PFSK-1 (cell line): ENCODE data around the gene CSNK1G3.

ENCODE experiments used
- POLR2AphosphoS5 ChIP-seq: IDR thresholded peaks from 2 replicates; pipeline ENCODE4 v1.6.1; 2012; ENCODE audit warnings: low read depth, mild to moderate bottlenecking, control low read depth, low read length, moderate library complexity
- SIN3A ChIP-seq: IDR thresholded peaks from 2 replicates; pipeline ENCODE4 v1.6.1; 2012; ENCODE audit warnings: mild to moderate bottlenecking, low read length, moderate library complexity, borderline replicate concordance; ENCODE audit not compliant: insufficient read depth

DNA sequence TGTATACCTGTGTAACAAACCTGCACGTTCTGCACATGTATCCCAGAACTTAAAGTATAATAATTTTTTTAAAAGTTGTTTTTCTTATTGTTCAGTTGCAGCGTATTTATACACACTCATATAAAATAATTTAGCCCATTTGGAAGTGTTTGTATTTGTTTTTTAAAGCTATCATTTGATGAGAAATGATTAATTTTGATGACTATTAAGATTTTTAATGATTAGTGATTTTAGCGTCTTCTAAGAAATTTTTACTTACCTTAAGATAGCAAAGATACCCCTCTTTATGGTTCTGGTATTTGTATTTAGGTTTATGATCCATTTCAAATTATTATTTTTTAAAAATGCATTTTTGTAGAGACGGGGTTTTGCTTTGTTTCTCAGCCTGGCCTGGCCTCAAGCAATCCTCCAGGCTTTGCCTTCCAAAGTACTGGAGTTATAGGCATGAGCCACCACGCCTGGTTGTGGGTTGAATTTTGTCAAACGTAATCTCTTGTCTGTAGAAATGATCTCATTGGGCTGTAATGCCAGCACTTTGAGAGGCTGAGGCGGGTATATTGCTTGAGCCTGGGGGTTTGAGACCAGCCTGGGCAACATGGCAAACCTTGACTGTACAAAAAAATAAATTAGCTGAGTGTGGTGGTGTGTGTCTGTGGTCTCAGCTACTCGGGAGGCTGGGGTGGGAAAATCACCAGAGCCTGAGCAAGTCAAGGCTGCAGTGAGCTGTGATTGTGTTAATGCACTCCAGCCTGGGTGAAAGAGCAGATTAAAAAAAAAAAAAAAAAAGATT lies 26.9 kb downstream of the CSNK1G3 start:
- TF ChIP-seq SIN3A: no peak
- TF ChIP-seq POLR2AphosphoS5: no peak
